Liver (tissue), 9 donors: ENCODE results near the gene UBE3B. TPM values are rescaled to one million over a fixed set of nuclear protein-coding genes. Genes with fewer than 3 reads are reported as not detected.

Experiments used
- DNase-seq: peaks from one replicate; pipeline ENCODE4 v3.0.0-alpha.2; 2017; ENCODE audit warnings: low spot score
- H3K27ac ChIP-seq, 2 donors: one replicate each; pipeline ENCODE4 v1.7.0; 2013; ENCODE audit warnings: inconsistent platforms in 2 of 2, low read length in 2 of 2, control low read depth in 1 of 2, low read depth in 1 of 2, mild to moderate bottlenecking in 1 of 2
- H3K27me3 ChIP-seq, 4 donors: one replicate each; pipeline versions ENCODE4 v1.6.1 to v1.7.0; 2013; ENCODE audit warnings: low read length in 3 of 4, inconsistent platforms in 1 of 4, mild to moderate bottlenecking in 1 of 4, moderate library complexity in 1 of 4; ENCODE audit not compliant: control insufficient read depth in 4 of 4, insufficient read depth in 4 of 4
- H3K36me3 ChIP-seq, 4 donors: one replicate each; pipeline versions ENCODE4 v1.6.1 to v1.7.0; 2013; ENCODE audit warnings: low read length in 3 of 4, mild to moderate bottlenecking in 3 of 4, low read depth in 1 of 4, moderate library complexity in 1 of 4; ENCODE audit not compliant: control insufficient read depth in 4 of 4, insufficient read depth in 3 of 4
- H3K4me1 ChIP-seq, 4 donors: one replicate each; pipeline versions ENCODE4 v1.6.1 to v1.7.0; 2013; ENCODE audit warnings: low read length in 3 of 4, mild to moderate bottlenecking in 3 of 4, moderate library complexity in 1 of 4; ENCODE audit not compliant: control insufficient read depth in 4 of 4, insufficient read depth in 4 of 4
- H3K4me3 ChIP-seq, 3 donors: one replicate each; pipeline versions ENCODE4 v1.6.1 to v1.7.0; 2013; ENCODE audit warnings: low read length in 3 of 3, control low read depth in 1 of 3, low read depth in 1 of 3, mild to moderate bottlenecking in 1 of 3
- H3K9ac ChIP-seq, 2 donors: one replicate each; pipeline ENCODE4 v1.7.0; 2013; ENCODE audit warnings: low read length in 2 of 2, mild to moderate bottlenecking in 2 of 2, moderate library complexity in 2 of 2, control low read depth in 1 of 2, low read depth in 1 of 2
- H3K9me3 ChIP-seq, 4 donors: one replicate each; pipeline versions ENCODE4 v1.6.1 to v1.7.0; 2013; ENCODE audit warnings: low read length in 3 of 4; ENCODE audit not compliant: control insufficient read depth in 4 of 4
- ATF3 ChIP-seq: IDR thresholded peaks from 2 replicates; pipeline ENCODE4 v1.6.1; 2016; ENCODE audit warnings: antibody characterized with exemption
- EGR1 ChIP-seq, 2 donors: IDR thresholded peaks; 2 replicates each; pipeline ENCODE4 v1.6.1; 2016 to 2018; ENCODE audit warnings: antibody characterized with exemption in 2 of 2, low read depth in 2 of 2
- FOXA2 ChIP-seq: IDR thresholded peaks from 2 replicates; pipeline ENCODE4 v1.6.1; 2016; ENCODE audit warnings: antibody characterized with exemption
- GABPA ChIP-seq, 2 donors: IDR thresholded peaks in 1 of 2; conservative IDR thresholded peaks in 1 of 2; 2 replicates each; pipeline ENCODE4 v1.6.1; 2016; ENCODE audit warnings: antibody characterized with exemption in 2 of 2, mild to moderate bottlenecking in 1 of 2, moderate library complexity in 1 of 2
- HNF4A ChIP-seq, 2 donors: conservative IDR thresholded peaks; 2 replicates each; pipeline ENCODE4 v1.6.1; 2016; ENCODE audit warnings: antibody characterized with exemption in 2 of 2, mild to moderate bottlenecking in 2 of 2
- HNF4G ChIP-seq: IDR thresholded peaks from 2 replicates; pipeline ENCODE4 v1.6.1; 2016; ENCODE audit warnings: antibody characterized with exemption
- JUND ChIP-seq, 2 donors: IDR thresholded peaks; 2 replicates each; pipeline ENCODE4 v1.6.1; 2016; ENCODE audit warnings: antibody characterized with exemption in 2 of 2
- MAX ChIP-seq: IDR thresholded peaks from 2 replicates; pipeline ENCODE4 v1.6.1; 2016; ENCODE audit warnings: antibody characterized with exemption
- NR2F2 ChIP-seq: IDR thresholded peaks from 2 replicates; pipeline ENCODE4 v1.6.1; 2016; ENCODE audit warnings: antibody characterized with exemption
- RAD21 ChIP-seq, 2 donors: IDR thresholded peaks; 2 replicates each; pipeline ENCODE4 v1.6.1; 2016; ENCODE audit warnings: antibody characterized with exemption in 2 of 2, mild to moderate bottlenecking in 2 of 2
- REST ChIP-seq: IDR thresholded peaks from 2 replicates; pipeline ENCODE4 v1.6.1; 2016; ENCODE audit warnings: antibody characterized with exemption, mild to moderate bottlenecking
- RXRA ChIP-seq, 2 donors: IDR thresholded peaks; 2 replicates each; pipeline ENCODE4 v1.6.1; 2017 to 2018; ENCODE audit warnings: antibody characterized with exemption in 2 of 2, mild to moderate bottlenecking in 1 of 2
- SP1 ChIP-seq: IDR thresholded peaks from 2 replicates; pipeline ENCODE4 v1.6.1; 2018; ENCODE audit warnings: antibody characterized with exemption, mild to moderate bottlenecking
- TAF1 ChIP-seq: conservative IDR thresholded peaks from 2 replicates; pipeline ENCODE4 v1.6.1; 2016; ENCODE audit warnings: antibody characterized with exemption, mild to moderate bottlenecking
- YY1 ChIP-seq: IDR thresholded peaks from 2 replicates; pipeline ENCODE4 v1.6.1; 2016; ENCODE audit warnings: antibody characterized with exemption, mild to moderate bottlenecking
- WGBS: extraction: QIAGEN DNeasy Blood & Tissue Kit; methylation state at CpG from one replicate; pipeline ENCODE4 v1.1.7; 2013; 5-methylcytosine and 5-hydroxymethylcytosine counted together
- polyA plus RNA-seq, 2 donors: library from polyadenylated mRNA; stranded (reverse) in 1 of 2; unstranded in 1 of 2; fragments of 200-250 nt in 1 of 2; fragments of >200 nt in 1 of 2; fragmentation: Nextera tagmentation in 1 of 2; extraction: Ambion mirVana in 1 of 2; gene quantifications; one replicate each; pipeline versions ENCODE4 v1.2.1 to v1.2.3, GENCODE V29; 2013 to 2015
- total RNA-seq, 2 donors: library from RNA; depleted of rRNA; stranded (reverse); fragments of >200 nt; gene quantifications; one replicate each; pipeline ENCODE4 v1.2.3, GENCODE V29; 2014
- TF ChIP-seq, protein P1 (sequence below): fragments of 150-350 bp; IDR thresholded peaks from 2 replicates; pipeline ENCODE4 v1.5.1; 2017; ENCODE audit warnings: improper control_type of control experiment, low read depth, low read length; ENCODE audit not compliant: missing input control
- TF ChIP-seq, protein P2 (sequence below): IDR thresholded peaks from 2 replicates; pipeline ENCODE4 v1.6.1; 2016; ENCODE audit warnings: antibody characterized with exemption
- donor health status: healthy.
- donor health status: healthy.
- donor health status: healthy.
- donor health status: healthy.
- donor health status: healthy.

Gene UBE3B
- total and polyA plus RNA-seq, 4 donors: 9.3 to 43.4 (median 24.1) TPM

GRCh38 chr12:109568486-109568885 lies 91.1 kb downstream of the UBE3B start:
- H3K27ac ChIP-seq: peak overlapping the region in 1 of 2 donors; percentile 11
- TF ChIP-seq EGR1 (IDR thresholded peaks at IDR 0.05; ENCODE audit: low read depth in 2 of 2) (no peak), ATF3 (no peak), TAF1 (no peak), HNF4A (conservative IDR thresholded peaks at IDR 0.05) (no peak), SP1 (no peak), RAD21 (IDR thresholded peaks at IDR 0.05) (no peak), GABPA (IDR thresholded peaks at IDR 0.05 in 1 of 2, conservative IDR thresholded peaks at IDR 0.05 in 1 of 2) (no peak), JUND (IDR thresholded peaks at IDR 0.05) (no peak), FOXA2 (no peak), NR2F2 (no peak), MAX (no peak), RXRA (IDR thresholded peaks at IDR 0.05) (no peak), HNF4G (no peak), YY1 (no peak), REST (no peak)
- TF ChIP-seq, protein P1, sequence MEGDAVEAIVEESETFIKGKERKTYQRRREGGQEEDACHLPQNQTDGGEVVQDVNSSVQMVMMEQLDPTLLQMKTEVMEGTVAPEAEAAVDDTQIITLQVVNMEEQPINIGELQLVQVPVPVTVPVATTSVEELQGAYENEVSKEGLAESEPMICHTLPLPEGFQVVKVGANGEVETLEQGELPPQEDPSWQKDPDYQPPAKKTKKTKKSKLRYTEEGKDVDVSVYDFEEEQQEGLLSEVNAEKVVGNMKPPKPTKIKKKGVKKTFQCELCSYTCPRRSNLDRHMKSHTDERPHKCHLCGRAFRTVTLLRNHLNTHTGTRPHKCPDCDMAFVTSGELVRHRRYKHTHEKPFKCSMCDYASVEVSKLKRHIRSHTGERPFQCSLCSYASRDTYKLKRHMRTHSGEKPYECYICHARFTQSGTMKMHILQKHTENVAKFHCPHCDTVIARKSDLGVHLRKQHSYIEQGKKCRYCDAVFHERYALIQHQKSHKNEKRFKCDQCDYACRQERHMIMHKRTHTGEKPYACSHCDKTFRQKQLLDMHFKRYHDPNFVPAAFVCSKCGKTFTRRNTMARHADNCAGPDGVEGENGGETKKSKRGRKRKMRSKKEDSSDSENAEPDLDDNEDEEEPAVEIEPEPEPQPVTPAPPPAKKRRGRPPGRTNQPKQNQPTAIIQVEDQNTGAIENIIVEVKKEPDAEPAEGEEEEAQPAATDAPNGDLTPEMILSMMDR: no peak
- TF ChIP-seq, protein P2, sequence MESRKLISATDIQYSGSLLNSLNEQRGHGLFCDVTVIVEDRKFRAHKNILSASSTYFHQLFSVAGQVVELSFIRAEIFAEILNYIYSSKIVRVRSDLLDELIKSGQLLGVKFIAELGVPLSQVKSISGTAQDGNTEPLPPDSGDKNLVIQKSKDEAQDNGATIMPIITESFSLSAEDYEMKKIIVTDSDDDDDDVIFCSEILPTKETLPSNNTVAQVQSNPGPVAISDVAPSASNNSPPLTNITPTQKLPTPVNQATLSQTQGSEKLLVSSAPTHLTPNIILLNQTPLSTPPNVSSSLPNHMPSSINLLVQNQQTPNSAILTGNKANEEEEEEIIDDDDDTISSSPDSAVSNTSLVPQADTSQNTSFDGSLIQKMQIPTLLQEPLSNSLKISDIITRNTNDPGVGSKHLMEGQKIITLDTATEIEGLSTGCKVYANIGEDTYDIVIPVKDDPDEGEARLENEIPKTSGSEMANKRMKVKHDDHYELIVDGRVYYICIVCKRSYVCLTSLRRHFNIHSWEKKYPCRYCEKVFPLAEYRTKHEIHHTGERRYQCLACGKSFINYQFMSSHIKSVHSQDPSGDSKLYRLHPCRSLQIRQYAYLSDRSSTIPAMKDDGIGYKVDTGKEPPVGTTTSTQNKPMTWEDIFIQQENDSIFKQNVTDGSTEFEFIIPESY: no peak
- H3K9me3 ChIP-seq: no peaks in the 10 kb centered on the region
- no peaks in the 10 kb centered on the region for H3K27me3 ChIP-seq
- no peak overlapping the region for H3K9ac ChIP-seq
- WGBS: 74% methylated on average over 7 of the region's 7 CpGs
- no peak overlapping the region for H3K4me3 ChIP-seq
- H3K4me1 ChIP-seq: peaks cover 5 to 50% (median 29%) of the 10 kb centered on the region in 4 donors
- DNase-seq: no peak
- peaks cover 5 to 27% (median 21%) of the 10 kb centered on the region in 4 donors for H3K36me3 ChIP-seq
